HuH-7 (cell line): Measurements from ENCODE around the gene SLC35B2.
A peak's percentile ranks its signal among the peaks of the same experiment; 100 is the strongest.

Source experiments
- DNase-seq: peaks from one replicate; pipeline ENCODE4 v3.0.0; 2011; ENCODE audit warnings: low spot score

Gene SLC35B2

DNA sequence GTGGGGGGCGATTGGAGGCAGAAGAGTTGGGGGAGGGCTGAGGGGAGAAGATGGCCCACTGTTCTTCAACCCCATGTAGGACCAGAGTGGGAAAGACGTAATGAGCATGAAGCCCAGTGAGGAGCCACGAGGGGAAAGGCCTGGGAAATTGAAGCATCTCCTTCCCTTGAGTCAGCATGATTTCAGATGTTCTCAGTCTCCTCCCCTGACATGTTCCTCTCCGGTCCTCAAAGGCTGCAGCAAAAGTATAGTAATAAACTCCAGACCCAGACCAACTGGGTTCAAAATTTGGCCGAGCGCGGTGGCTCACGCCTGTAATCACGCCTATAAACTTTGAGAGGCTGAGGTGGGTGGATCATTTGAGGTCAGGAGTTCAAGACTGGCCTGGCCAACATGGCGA is 9.9 kb upstream of the SLC35B2 start:
- DNase-seq: no peak

DNA sequence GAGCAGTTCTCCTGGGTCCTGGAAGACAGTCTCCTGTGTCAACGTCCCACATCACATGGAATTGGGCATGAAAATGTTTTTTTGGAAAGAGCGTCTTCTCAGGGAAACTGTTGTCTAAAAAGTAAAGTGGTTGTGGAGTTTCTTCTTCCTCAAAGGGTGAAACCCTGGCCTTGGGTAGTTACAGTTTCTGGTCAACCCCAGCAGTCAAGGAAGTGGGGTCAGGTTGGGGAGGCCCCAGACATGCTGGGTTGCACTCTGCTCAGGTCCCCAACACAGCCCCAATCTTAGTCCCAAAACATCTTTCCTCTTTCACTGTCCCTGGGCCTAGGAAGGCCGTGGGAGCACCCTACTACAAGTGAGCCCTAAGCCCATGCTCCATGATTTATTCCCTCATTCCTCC is 9.0 kb upstream of the SLC35B2 start:
- no peak for DNase-seq

- DNase-seq: no peak
Observed at GRCh38 chr6:44265722-44266233, 8.4 kb upstream of the SLC35B2 start.

DNA sequence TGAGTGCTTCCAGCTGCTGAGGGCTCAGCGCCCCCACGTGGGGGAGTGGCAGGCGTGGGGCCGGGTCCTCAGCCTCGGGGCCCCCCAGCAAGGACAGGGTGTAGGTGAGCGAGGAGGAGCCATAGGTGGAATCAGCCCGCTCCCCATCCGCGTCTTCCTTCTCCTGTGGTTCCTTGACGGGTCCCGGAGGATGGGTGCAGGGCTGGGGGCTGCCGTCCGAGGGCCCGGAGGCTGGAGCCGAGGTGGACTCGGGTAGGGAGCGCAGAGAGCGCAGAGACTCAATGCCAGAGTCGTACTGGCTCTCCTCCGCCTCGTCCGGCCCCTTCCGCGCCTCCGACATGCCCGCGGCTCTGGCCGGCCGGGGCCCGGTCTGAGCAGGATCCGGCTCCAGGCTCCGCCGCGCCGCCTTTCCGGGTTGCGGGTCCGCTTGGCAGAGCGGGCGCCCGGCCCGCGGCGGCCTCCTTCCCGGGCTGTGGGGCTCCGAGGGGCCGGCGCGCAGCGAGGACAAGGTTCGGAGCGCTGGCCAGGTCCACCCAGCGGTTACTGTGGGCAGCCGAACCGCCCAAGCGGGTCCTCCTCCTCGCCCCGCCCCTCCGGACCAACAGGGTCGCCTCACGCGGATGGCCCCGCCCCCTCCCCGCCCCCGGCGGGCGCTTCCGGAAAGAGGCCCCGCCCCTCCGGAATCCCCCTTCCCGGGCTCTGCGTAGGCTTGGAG is 7.8 kb upstream of the SLC35B2 start, which contains the start of gene NFKBIE:
Gene NFKBIE, minus strand, starts transcription at position 545 of the 715 bp plus-strand sequence. Its CDS starts 205 bp downstream, at position 340.
- DNase-seq: peak; percentile 92

GRCh38 chr6:44264154-44265006 is 7.1 kb upstream of the SLC35B2 start:
- no peak for DNase-seq

DNA sequence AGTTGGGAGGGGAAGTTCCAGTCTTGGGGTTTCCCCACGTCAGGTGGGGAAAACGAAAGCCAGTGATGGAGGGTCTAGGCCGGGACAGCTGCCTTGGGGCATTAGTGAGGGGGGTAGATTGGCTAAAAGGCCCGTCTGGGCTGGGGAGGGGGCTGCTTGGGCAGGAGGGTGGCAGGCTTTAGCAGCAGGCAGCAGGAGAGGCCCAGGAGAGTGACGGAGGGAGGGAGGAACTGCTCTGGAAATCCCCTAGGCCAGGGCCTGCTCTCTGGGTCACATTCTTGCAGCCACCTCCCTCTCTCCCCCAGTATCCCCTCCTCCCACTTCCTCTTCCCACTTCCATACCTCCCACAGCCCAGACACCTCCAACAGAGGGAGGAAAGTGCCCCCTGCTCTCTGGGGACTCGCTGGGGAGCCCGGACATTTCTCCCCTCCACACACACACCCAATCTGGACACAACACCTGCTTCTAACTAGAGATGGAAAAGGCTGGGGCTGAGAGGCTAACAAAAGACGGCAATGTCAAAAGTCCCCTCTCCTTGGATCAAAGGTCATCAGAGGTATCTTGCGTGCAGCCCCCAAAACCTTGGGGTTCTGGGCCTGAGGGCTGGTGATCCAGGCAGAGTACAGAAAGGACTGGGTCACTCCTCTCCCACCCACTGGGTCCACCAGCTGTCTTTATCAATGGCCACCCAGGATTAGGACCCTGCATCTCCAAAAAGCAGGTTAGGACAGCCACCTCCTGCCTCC is 6.2 kb upstream of the SLC35B2 start:
- peak; percentile 63 for DNase-seq

GRCh38 chr6:44262467-44263353 is 5.4 kb upstream of the SLC35B2 start:
- no peak for DNase-seq

- no peak for DNase-seq
Observed at GRCh38 chr6:44261581-44261980, 4.3 kb upstream of the SLC35B2 start.

- DNase-seq: no peak
Observed at GRCh38 chr6:44260451-44261297, 3.3 kb upstream of the SLC35B2 start.

DNA sequence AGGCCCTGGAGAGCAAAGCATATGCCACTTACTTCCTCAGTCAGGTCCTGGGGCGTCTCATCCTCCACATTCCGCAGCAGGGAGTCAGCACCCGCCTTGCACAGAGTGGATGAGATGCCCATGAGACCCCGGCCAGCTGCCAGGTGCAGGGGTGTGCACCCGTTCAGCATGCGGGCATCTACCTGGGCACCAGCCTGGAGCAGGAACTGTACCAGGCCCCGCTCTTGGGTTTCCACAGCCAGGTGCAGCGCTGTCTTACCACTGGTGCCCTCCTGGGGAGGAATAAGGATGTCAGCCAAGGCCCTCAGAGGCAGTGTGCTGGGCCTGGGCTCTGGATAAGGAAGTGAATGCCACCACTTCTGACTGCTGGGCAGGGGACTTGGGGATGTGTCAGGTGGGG is 2.7 kb upstream of the SLC35B2 start:
- DNase-seq: no peak

DNA sequence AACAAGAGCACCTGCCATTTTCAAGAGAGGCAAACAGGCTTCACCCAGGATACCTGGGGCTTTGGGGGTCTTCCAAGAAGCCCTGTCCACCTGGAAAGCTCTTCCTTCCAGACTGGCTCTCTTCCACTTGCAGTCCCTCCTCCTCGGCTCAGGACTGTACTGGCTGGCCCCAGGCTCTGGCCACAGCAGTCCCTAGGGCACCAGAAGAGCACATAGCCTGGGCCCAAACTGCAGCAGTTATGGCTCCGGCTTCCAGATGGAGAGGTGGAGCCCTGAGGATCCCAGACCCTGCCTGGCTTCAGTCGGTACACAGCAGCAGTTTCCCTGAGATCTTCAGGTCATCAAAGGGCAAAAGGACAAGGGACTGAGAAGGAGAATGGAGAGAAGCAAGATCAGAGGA is 1.6 kb upstream of the SLC35B2 start:
- no peak for DNase-seq

DNA sequence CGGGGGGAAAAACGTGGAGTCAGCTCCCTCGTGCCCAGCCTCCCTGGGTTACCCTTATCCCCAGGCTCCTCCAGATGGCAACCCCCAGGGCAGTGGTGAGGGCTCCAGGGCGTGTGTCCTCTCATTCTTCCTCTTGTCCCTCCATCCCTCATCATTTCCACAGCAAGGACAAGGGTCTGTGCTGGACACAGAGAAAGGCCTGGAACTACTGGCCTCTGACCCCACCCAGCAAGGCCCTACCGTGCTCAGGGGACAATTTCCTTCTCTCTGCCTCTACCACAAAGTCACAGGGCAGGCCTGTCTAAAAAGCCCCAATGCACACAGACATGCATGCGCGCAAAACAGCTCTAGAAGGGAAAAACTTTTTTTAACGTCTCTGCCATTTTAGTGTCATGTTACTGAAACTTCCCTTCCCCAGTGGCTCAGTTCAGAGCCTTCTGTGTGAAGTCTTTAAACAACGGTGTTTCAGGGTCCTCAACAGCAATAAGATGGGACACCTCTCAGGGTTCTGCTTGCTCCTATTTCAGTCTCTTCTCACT is 1.1 kb upstream of the SLC35B2 start:
- no peak for DNase-seq

DNA sequence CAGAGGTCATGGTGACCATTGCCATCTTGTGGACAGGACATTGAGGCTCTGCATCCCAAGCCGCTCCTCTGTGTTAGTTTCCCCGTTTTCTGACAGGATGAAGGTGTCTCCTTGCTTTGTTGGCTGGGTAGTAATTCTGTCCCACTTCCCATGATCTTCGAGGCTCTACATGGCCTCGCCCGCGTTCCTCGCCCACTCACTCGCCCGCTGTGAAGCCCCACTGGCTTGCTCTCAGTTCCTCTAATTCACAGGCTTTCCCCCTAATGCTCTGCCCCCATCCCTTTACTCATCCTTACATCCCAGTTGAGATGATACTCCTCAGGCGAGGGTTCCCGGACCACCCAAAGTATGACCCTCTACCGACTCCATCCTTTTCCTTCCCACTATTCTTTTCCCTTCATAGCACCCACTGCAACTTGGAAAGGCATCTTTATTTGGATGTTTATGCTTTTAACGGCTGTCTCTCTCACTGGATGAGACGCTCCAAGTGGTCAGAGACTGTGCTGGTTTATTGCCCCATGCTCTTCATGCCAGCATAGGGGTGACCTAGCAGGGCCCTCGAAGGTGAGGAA is 511 bp upstream of the SLC35B2 start:
- no peak for DNase-seq

DNA sequence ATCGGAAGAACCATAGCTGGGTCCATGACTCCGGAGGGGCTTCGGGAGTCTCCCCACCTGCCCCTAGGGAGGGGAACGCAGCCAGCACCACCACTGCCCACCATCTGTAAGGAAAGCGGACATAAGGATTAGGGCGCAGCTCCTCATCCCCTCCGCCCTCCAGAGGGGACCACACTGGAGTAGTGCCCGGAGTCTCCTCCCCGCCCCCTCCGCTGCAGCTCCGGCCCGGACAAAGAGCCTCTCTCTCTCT is 628 bp downstream of the SLC35B2 start:
- no peak for DNase-seq

GRCh38 chr6:44255871-44256774 is 1.2 kb downstream of the SLC35B2 start:
- no peak for DNase-seq

- no peak for DNase-seq
Observed at GRCh38 chr6:44255105-44255808, 2.1 kb downstream of the SLC35B2 start.

DNA sequence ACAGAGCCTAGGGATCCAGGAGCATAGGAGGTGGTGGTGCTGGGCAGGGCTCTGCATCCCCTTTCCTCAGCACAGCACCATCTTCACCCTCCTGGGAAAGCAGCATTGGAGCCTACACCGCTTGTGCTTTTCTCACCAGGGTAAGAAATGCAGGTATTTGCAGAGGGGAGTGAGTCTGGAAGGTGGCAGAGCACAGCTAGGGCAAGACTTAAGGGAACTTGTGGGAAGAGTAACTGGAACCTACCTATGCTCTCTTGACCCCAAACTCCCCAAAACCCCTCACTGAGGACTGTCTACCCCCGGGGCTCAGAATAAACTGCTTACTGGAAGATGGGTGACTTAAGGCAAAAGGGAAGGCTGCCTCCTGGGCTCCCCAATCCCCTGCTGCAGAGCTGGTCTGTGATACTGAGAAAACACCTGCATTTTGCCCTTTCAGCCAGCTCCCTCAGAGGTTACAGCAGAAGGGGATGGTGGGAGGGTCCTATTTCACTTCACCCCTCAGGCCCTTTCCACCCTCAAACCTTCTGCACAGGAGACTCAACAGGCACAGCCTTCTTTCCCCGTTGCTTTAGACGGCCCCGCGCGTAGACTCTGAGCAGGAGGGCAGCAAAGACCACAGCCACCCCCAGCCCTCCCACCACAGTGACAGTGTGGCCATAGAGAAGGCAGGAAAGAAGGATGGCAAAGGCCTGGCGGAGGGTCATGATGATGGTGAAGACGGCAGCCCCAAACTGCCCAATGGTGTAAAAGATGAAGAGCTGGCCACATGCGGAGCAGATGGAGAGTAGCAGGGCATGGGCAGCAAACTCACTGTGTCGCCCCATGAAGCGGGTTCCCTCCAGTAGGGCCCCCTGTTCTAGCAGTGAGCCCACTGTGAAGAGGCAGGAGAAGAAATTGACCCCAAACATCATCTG is 2.9 kb downstream of the SLC35B2 start:
- no peak for DNase-seq
